H9 (cell line): Measurements from ENCODE around the gene B3GNT4. TPM values are rescaled to one million over a fixed set of nuclear protein-coding genes. Genes with fewer than 3 reads are reported as not detected.

Experiments used
- DNase-seq: peaks from one replicate; pipeline ENCODE4 v3.0.0-alpha.2; 2017
- H2AFZ ChIP-seq: one replicate; pipeline ENCODE4 v1.6.1; 2013; ENCODE audit warnings: mild to moderate bottlenecking, low read length, control low read depth, moderate library complexity
- H2AK5ac ChIP-seq: 2 replicates; pipeline ENCODE4 v1.6.1; 2013; ENCODE audit warnings: low read length, control low read depth, mixed read lengths; ENCODE audit not compliant: insufficient read length
- H2BK120ac ChIP-seq: one replicate; pipeline ENCODE4 v1.6.1; 2013; ENCODE audit warnings: low read depth, mild to moderate bottlenecking, low read length, control low read depth, inconsistent platforms; ENCODE audit not compliant: poor library complexity, severe bottlenecking
- H2BK12ac ChIP-seq: 2 replicates; pipeline ENCODE4 v1.6.1; 2013; ENCODE audit warnings: low read length, control low read depth, mixed read lengths, low read depth; ENCODE audit not compliant: insufficient read length
- H2BK15ac ChIP-seq: 2 replicates; pipeline ENCODE4 v1.6.1; 2013; ENCODE audit warnings: low read depth, low read length, control low read depth
- H2BK20ac ChIP-seq: one replicate; pipeline ENCODE4 v1.6.1; 2013; ENCODE audit warnings: low read depth, mild to moderate bottlenecking, low read length, control low read depth, inconsistent platforms; ENCODE audit not compliant: poor library complexity, severe bottlenecking
- H2BK5ac ChIP-seq: 2 replicates; pipeline ENCODE4 v1.6.1; 2013; ENCODE audit warnings: low read length, control low read depth, mixed read lengths; ENCODE audit not compliant: insufficient read length
- H3K14ac ChIP-seq: 2 replicates; pipeline ENCODE4 v1.6.1; 2013; ENCODE audit warnings: low read length, control low read depth; ENCODE audit not compliant: insufficient read depth
- H3K18ac ChIP-seq: 2 replicates; pipeline ENCODE4 v1.6.1; 2013; ENCODE audit warnings: low read depth, mild to moderate bottlenecking, mixed read lengths, low read length, control low read depth; ENCODE audit not compliant: insufficient read length
- H3K23ac ChIP-seq: 2 replicates; pipeline ENCODE4 v1.6.1; 2013; ENCODE audit warnings: low read length, control low read depth, mixed read lengths, low read depth; ENCODE audit not compliant: insufficient read length
- H3K23me2 ChIP-seq: 2 replicates; pipeline ENCODE4 v1.6.1; 2013; ENCODE audit warnings: low read depth, mild to moderate bottlenecking, mixed read lengths, low read length, control low read depth; ENCODE audit not compliant: insufficient read length, poor library complexity, severe bottlenecking
- H3K27ac ChIP-seq: 2 replicates; pipeline ENCODE4 v1.5.1; 2013; ENCODE audit warnings: low read length, control low read depth, mixed read lengths, low read depth; ENCODE audit not compliant: insufficient read length
- H3K27me3 ChIP-seq: 2 replicates; pipeline ENCODE4 v1.6.1; 2013; ENCODE audit warnings: low read length, control low read depth, inconsistent platforms; ENCODE audit not compliant: insufficient read depth
- H3K4ac ChIP-seq: 2 replicates; pipeline ENCODE4 v1.6.1; 2013; ENCODE audit warnings: low read depth, mild to moderate bottlenecking, control low read depth, inconsistent platforms, low read length, moderate library complexity
- H3K4me1 ChIP-seq: 2 replicates; pipeline ENCODE4 v1.6.1; 2013; ENCODE audit warnings: low read length, control low read depth, inconsistent platforms; ENCODE audit not compliant: insufficient read depth
- H3K4me2 ChIP-seq: 2 replicates; pipeline ENCODE4 v1.6.1; 2013; ENCODE audit warnings: low read length, control low read depth, mixed read lengths; ENCODE audit not compliant: insufficient read length, insufficient read depth
- H3K56ac ChIP-seq: 2 replicates; pipeline ENCODE4 v1.6.1; 2013; ENCODE audit warnings: low read depth, mild to moderate bottlenecking, mixed read lengths, low read length, control low read depth; ENCODE audit not compliant: insufficient read length
- H3K79me1 ChIP-seq: 2 replicates; pipeline ENCODE4 v1.6.1; 2013; ENCODE audit warnings: low read depth, mild to moderate bottlenecking, moderate library complexity, low read length, control low read depth, inconsistent platforms; ENCODE audit not compliant: insufficient read depth, poor library complexity, severe bottlenecking
- H3K79me2 ChIP-seq: 2 replicates; pipeline ENCODE4 v1.6.1; 2013; ENCODE audit warnings: low read length, control low read depth, inconsistent platforms; ENCODE audit not compliant: insufficient read depth
- H3K9ac ChIP-seq: 2 replicates; pipeline ENCODE4 v1.6.1; 2013; ENCODE audit warnings: low read length, control low read depth, mixed read lengths; ENCODE audit not compliant: insufficient read length; ENCODE audit errors: extremely low read depth
- H3K9me3 ChIP-seq: one replicate; pipeline ENCODE4 v1.6.1; 2013; ENCODE audit warnings: low read depth, low read length, inconsistent platforms; ENCODE audit not compliant: control insufficient read depth
- H3T11ph ChIP-seq: one replicate; pipeline ENCODE4 v1.6.1; 2013; ENCODE audit warnings: mild to moderate bottlenecking, low read length, control low read depth, inconsistent platforms
- H4K20me1 ChIP-seq: one replicate; pipeline ENCODE4 v1.6.1; 2013; ENCODE audit not compliant: control insufficient read depth, insufficient read length, insufficient read depth
- H4K5ac ChIP-seq: 2 replicates; pipeline ENCODE4 v1.6.1; 2013; ENCODE audit warnings: low read depth, mild to moderate bottlenecking, mixed read lengths, low read length, control low read depth; ENCODE audit not compliant: insufficient read length
- H4K8ac ChIP-seq: replicated peaks from 2 replicates; pipeline ENCODE4 v1.6.1; 2013; ENCODE audit warnings: low read length, control low read depth, mixed read lengths, low read depth; ENCODE audit not compliant: insufficient read length
- H4K91ac ChIP-seq: 2 replicates; pipeline ENCODE4 v1.6.1; 2013; ENCODE audit warnings: low read depth, mild to moderate bottlenecking, moderate library complexity, mixed read lengths, low read length, control low read depth; ENCODE audit not compliant: insufficient read length
- H3K27ac Mint-ChIP-seq, 3 experiments: 2 replicates in 2 of 3; 3 replicates in 1 of 3; pipeline ENCODE4 v1.8.0; 2020 to 2021; ENCODE audit warnings: mixed read lengths in 3 of 3, mild to moderate bottlenecking in 1 of 3, moderate library complexity in 1 of 3
- H3K27me3 Mint-ChIP-seq: 2 replicates; pipeline ENCODE4 v1.8.0; 2021; ENCODE audit warnings: low read depth, mild to moderate bottlenecking, moderate library complexity, mixed read lengths
- H3K36me3 Mint-ChIP-seq, 3 experiments: 2 replicates in 2 of 3; 3 replicates in 1 of 3; pipeline ENCODE4 v1.8.0; 2020 to 2021; ENCODE audit warnings: low read depth in 3 of 3, mixed read lengths in 3 of 3; ENCODE audit not compliant: insufficient read depth in 1 of 3
- H3K4me1 Mint-ChIP-seq, 2 experiments: 2 replicates each; pipeline ENCODE4 v1.8.0; 2020; ENCODE audit warnings: mixed read lengths in 2 of 2
- H3K4me3 Mint-ChIP-seq, 2 experiments: 2 replicates in 1 of 2; 3 replicates in 1 of 2; pipeline ENCODE4 v1.8.0; 2020 to 2021; ENCODE audit warnings: mild to moderate bottlenecking in 2 of 2, mixed read lengths in 2 of 2, moderate library complexity in 1 of 2
- H3K9me3 Mint-ChIP-seq, 2 experiments: 2 replicates in 1 of 2; 3 replicates in 1 of 2; pipeline ENCODE4 v1.8.0; 2020; ENCODE audit warnings: mild to moderate bottlenecking in 2 of 2, mixed read lengths in 2 of 2, moderate library complexity in 1 of 2
- CTCF ChIP-seq: fragments of 200-600 bp; sonication (generic); conservative IDR thresholded peaks from 3 replicates; pipeline ENCODE4 v1.8.0; 2021; ENCODE audit warnings: antibody characterized with exemption, mild to moderate bottlenecking
- WGBS: extraction: QIAGEN DNeasy Blood & Tissue Kit; methylation state at CpG from one replicate; pipeline ENCODE4 v1.1.7; 2013; ENCODE audit warnings: missing lambda C conversion rate, low lambda C conversion rate, mixed read lengths; ENCODE audit not compliant: insufficient read length; ENCODE audit errors: extremely low coverage; 5-methylcytosine and 5-hydroxymethylcytosine counted together
- total RNA-seq: library from RNA; stranded (reverse); gene quantifications from 2 replicates; pipeline ENCODE4 v1.2.1, GENCODE V29; 2021

The B3GNT4 gene
- total RNA-seq, 1 experiment from 2014 or later = 1.0 TPM

DNA sequence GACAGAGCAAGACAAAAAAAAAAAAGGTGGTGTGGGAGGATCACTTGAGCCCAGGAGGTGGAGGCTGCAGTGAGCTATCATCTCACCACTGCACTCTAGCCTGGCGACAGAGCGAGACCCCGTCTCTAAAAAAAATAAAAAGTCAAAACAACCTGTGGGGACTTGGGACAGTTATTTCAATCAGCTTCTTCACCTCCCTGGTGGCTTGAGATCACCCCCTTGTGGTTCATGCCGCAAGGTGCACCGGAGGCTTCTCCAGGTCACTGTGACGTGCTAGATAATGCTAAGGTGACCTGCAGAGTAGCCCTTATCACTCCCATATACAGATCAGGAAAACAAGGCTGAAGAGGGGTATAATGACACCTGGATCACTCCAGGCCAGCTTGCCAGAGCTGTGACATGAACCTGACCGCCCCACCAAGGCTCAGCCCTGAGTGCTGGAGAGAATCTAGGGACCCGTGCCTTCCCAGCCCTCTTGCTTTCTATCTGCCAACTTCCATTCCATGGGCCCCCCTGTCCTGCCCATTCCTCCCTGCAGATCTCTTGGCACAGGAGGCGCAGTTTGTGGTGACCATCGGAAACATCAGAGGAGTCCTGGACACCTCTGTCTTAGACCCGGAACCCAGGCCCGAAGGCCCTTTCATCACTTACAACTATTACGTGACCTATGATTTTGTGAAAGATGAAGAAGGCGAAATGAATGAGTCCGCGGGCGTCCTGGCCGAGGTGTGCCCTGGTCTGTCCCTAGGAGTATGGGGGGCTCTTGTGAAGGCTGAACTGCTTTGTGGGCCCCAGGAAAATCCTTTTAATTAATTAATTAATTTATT lies 12.5 kb upstream of the B3GNT4 start:
- no peak overlapping the region for H3K56ac ChIP-seq
- no peaks in the 10 kb centered on the region for H3K23me2 ChIP-seq
- H3K27me3 Mint-ChIP-seq = 0 out of 2 replicates have a peak, but pooled peaks cover 5% of the 10 kb centered on the region
- H3K4me1 ChIP-seq = no peaks in the 10 kb centered on the region
- no peak overlapping the region for H3K9ac ChIP-seq
- no CpG with 5 or more reads among the region's 18 CpGs for WGBS
- no peak overlapping the region; a peak in 1 of 7 replicates for H3K27ac Mint-ChIP-seq
- H2AK5ac ChIP-seq = no peak overlapping the region
- H3K23ac ChIP-seq = no peak overlapping the region
- H4K91ac ChIP-seq = no peak overlapping the region
- DNase-seq = peak; percentile 91
- peak; percentile 91 for TF ChIP-seq CTCF
- no peak overlapping the region for H2BK5ac ChIP-seq
- no peak overlapping the region for H2BK12ac ChIP-seq
- H4K5ac ChIP-seq = no peak overlapping the region
- no peak overlapping the region for H3K4me2 ChIP-seq
- no peak overlapping the region for H3T11ph ChIP-seq
- no peak overlapping the region for H2BK20ac ChIP-seq
- H3K18ac ChIP-seq = no peak overlapping the region
- no peak overlapping the region for H4K8ac ChIP-seq
- H4K20me1 ChIP-seq = peaks cover 3% of the 10 kb centered on the region
- no peak overlapping the region for H2AFZ ChIP-seq
- no peaks in the 10 kb centered on the region for H3K79me1 ChIP-seq
- H3K4ac ChIP-seq = no peak overlapping the region
- H3K36me3 Mint-ChIP-seq = no peaks in the 10 kb centered on the region; a peak in 1 of 7 replicates
- H2BK120ac ChIP-seq = no peak overlapping the region
- H3K4me3 Mint-ChIP-seq = no peak overlapping the region
- peaks cover 0 to 6% of the 10 kb centered on the region in 2 experiments; a peak in 1 of 4 replicates for H3K4me1 Mint-ChIP-seq
- no peak overlapping the region for H3K14ac ChIP-seq
- no peak overlapping the region for H2BK15ac ChIP-seq
- H3K9me3 ChIP-seq = no peaks in the 10 kb centered on the region
- no peaks in the 10 kb centered on the region for H3K27me3 ChIP-seq
- H3K27ac ChIP-seq = no peak overlapping the region
- H3K9me3 Mint-ChIP-seq = peaks cover 4 to 10% of the 10 kb centered on the region in 2 experiments
- H3K79me2 ChIP-seq = no peaks in the 10 kb centered on the region
